Stomach (tissue), 4 donors: ENCODE data around the gene CLSTN3.

Experiments used
- CTCF ChIP-seq, 7 experiments: fragments of 450-650 bp in 4 of 7; fragments of 200-600 bp in 3 of 7; sonication (generic) in 3 of 7; IDR thresholded peaks; one replicate each; pipeline ENCODE4 v1.5.1; 2016 to 2019; ENCODE audit warnings: antibody characterized with exemption in 7 of 7, control low read depth in 2 of 7, mild to moderate bottlenecking in 1 of 7
- POLR2AphosphoS5 ChIP-seq, 3 donors: sonication (generic); formaldehyde crosslinking; IDR thresholded peaks; one replicate each; pipeline ENCODE4 v1.6.1; 2016; ENCODE audit warnings: antibody characterized with exemption in 3 of 3

- TF ChIP-seq POLR2AphosphoS5 (IDR thresholded peaks at IDR 0.05) (no peak), CTCF (IDR thresholded peaks at IDR 0.05) (no peak)
These were observed 13.3 kb upstream of the CLSTN3 start for GRCh38 chr12:7116916-7117315.
